ENCODE results near the gene CUL3.
"Not testable (repeated sequence)": the region's sequence is repeated elsewhere in the genome, so short reads cannot be mapped to it uniquely, and the experiment has no call there.

Gene CUL3

GRCh38 chr2:224585211-224586088 lies at the start of gene CUL3:
TSS of gene CUL3 (minus strand) at chr2:224585363. CDS start at chr2:224585009, 354 bp downstream.
- peak; percentile 82 to 86 for DNase-seq

DNA sequence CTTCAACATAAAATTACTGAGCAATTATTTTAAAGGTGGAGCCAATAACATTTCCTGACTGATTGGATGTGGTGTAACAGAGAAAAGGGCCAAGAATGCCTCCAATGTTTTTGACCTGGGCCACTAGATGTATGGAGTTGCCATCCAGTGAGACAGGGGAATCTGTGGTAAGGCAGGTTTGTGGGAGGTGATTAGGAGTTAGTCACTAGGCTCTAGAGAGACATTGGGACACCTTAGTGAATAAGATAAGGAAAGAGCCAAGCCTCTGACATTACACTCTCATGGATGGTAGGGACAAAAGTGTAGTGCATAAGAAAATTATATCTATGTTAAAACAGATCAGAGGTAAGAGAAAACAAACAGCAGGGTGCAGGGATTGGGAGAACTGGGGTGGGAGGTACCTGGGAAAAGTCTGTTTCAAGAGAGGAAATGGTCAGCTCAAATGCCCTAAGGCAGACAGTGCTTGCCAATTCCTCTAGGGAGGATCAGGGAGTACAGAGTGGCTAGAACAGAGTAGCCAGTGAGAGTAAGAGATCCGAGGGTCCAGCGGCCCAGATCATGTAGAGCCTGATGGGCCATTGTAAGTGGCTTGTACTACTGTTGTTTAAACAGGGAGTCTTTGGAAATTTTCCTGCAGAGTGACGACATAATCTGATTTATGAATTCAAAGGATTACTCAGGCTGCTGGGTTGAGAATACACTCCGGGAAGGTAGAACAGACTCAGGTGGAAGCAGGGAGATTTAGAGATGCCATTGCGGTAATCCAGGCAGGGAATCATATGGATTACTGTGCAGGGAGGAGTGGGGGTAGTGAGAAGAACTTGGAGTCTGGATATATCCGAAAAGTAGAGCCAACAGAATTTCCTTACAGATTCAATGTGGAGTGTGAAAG lies 45.7 kb upstream of the CUL3 start:
- no peak for DNase-seq

DNA sequence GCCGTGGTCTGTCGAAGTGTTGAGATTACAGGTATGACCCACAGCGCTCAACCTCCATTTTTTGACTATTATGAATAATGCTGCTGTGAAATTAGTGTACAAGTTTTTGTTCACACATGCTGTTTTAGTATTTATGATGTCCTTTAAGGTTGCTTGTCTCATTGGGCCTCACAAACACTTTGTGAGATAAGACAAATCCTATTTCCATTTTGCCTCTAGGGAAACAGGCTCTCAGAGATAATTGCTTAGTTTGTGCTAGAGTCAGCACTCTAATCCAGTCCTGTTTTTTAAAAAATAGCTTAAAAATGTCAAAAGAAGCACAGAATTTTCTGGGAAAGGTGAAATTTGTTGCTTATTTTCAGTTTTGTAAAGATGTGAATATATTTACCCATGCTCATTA lies 43.3 kb upstream of the CUL3 start:
- DNase-seq: no peak

DNA sequence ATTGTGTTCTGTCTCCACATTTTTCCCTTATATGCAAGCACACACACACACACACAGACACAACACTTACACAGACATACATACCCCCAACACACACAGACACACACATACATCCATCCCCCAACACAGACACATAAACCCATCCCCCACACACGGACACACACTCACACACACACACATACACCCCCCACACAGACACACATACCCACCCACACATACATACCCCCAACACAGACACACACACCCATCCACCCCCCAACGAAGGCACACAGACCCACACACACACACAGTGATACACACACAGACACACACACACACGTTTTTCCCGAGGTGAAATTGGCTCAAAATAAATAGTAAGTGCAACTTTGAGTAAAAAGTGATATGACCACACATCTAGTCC lies 41.6 kb upstream of the CUL3 start:
- no peak for DNase-seq

DNA sequence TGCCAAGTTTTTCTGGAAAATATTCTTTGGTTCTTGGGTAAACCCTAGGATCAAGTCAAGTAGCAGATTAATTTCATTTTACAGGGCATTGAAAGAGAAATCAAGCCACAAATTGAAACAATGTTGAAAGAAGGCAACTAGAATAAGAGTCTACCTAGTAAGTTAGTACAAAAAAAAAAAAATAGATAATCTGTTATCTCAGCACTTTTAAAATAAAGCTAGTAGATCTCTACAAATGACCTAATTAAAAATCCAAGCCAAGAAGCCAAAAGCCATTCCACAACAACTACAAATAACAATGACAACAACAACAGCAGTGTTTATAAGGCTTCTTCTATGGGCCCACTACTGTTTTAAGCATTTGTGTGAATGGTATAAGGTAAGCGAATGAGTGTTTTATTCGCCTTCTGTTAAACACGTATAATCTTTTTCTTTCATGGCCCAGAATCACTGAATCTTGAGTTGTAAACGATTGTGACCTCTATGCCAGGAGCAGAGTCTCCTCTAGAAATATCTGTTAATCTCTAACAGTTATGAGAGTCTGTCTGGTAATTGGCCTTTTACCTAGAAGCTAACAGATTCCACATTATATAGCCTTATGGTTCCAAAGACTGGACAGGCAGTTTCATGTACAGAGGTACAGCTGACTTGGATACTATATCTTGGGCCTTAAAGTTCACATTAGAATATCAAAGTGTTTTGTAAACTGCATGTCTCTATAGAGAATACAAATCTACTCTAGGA lies 28.6 kb upstream of the CUL3 start:
- DNase-seq: no peak

- DNase-seq: no peak
Observed at GRCh38 chr2:224612578-224612977, 27.4 kb upstream of the CUL3 start.

DNA sequence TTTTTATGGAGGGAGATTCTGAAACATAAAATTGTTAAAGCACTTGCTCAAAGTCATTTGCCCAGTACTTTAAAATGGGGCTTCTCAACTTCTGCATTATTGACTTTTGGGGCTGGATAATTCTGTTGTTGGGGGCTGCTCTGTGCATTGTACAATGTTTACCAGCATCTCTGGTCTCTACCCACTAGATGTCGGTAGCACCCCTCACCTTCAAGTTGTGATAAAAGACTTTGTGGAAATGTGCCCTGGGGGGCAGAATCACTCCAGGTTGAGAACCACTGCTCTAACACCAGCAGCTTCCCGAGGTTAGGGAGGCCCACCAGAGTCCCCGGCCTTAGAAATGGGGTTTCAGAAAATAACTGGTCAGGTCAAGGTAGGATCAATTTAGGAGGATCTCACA lies 26.8 kb upstream of the CUL3 start:
- DNase-seq: no peak

- DNase-seq: no peak
Observed at GRCh38 chr2:224608104-224608503, 22.9 kb upstream of the CUL3 start.

GRCh38 chr2:224603746-224604500 lies 18.8 kb upstream of the CUL3 start:
- DNase-seq: not testable (repeated sequence)

- DNase-seq: not testable (repeated sequence)
Observed at GRCh38 chr2:224602778-224603375, 17.7 kb upstream of the CUL3 start.

- DNase-seq: no peak
Observed at GRCh38 chr2:224601923-224602322, 16.8 kb upstream of the CUL3 start.

DNA sequence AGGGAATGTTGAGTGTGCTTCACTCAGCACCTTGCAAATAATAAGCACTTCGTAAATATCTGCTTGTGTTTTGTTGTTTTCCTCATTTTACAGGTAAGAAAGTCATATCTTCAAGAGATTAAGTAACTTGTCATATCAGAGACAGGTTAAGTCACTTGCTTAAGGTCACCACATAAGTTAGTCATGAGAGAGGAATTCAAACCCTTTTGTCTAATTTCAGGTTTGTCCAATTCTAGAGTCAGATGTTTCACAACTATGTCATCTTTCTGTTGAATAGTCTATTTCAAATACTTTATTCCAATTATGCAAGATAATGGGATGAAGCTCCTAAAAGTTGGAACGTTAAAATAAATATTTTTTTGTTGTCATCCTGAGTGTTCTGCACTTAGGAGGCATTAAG lies 13.5 kb upstream of the CUL3 start:
- no peak for DNase-seq

GRCh38 chr2:224596289-224596688 lies 11.1 kb upstream of the CUL3 start:
- no peak for DNase-seq

- no peak for DNase-seq
Observed at GRCh38 chr2:224595518-224595917, 10.4 kb upstream of the CUL3 start.

GRCh38 chr2:224594840-224595239 lies 9.7 kb upstream of the CUL3 start:
- no peak for DNase-seq

DNA sequence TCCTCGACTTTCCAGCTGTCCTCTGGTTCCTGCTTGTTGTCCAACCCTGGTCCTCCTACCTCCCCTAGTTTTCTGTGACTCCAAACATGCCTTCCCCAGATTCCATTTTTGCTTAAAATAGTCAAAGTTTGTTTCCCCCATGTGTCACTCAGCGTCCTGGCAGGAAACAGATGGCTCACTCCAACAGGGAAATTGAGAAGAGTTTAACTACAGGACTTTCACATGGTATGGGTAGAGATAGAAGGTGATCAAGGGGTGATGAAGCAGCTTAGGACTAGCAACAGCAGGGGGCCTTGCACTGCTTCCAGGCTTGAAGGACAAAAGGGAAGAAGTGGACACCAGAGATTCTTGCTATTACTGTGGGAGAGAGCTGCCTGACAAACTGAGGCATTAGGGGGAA lies 6.1 kb upstream of the CUL3 start:
- no peak for DNase-seq

- DNase-seq: no peak
Observed at GRCh38 chr2:224586127-224586695, 1.0 kb upstream of the CUL3 start.

DNA sequence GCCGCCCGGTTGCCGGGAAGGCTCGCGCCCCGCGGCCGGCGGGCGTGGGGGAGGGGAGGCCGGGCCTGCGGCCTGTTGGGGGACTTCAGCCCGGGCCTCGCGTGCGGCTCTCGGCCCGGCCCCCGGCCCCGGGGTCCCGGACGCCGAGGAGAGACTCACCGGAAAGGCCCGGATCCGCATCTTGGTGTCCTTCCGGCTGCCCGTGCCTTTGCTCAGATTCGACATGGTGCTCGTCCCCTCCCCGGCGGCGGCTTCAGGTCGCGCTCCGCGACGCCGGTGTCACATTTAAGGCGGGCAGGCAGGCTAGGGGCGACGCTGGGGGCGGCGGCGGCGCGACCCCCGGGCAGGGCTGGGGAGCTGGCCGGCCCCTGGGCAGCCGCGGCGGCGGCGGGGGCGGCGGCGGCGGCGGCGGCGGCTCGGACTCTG lies 365 bp downstream of the CUL3 start:
- peak in 1 of 2 experiments; percentile 26 for DNase-seq

- no peak for DNase-seq
Observed at GRCh38 chr2:224584111-224584784, 915 bp downstream of the CUL3 start.

GRCh38 chr2:224583033-224583432 lies 2.1 kb downstream of the CUL3 start:
- DNase-seq: not testable (repeated sequence)

DNA sequence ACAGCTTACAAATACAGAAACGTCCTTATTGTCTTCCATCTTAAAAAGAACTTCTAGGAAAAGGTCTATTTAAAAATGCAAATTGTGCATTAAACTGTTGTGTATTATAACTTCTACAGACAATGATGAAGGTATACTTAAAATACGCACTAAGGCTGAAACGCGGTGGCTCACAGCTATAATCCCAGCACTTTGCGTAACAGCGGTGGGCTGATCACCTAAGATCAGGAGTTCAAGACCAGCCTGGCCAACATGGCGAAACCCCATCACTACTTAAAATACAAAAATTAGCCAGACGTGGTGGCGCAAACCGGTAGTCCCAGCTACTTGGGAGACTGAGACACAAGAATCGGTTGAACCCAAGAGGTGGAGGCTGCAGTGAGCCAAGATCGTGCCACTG lies 4.9 kb downstream of the CUL3 start:
- no peak for DNase-seq
